Activated CD4-positive, alpha-beta T cell treated with anti-CD3 and anti-CD28 coated beads for 36 hours (primary cell): ENCODE measurements around the gene PALLD. TPM values are rescaled to one million over a fixed set of nuclear protein-coding genes. Genes with fewer than 3 reads are reported as not detected.
"Not testable (repeated sequence)": the region's sequence is repeated elsewhere in the genome, so short reads cannot be mapped to it uniquely, and the experiment has no call there.

Experiments
- ATAC-seq: fragments of 200-7000 bp; cut with Tn5 transposase; one replicate; pipeline ENCODE4 v1.10.0; 2021; ENCODE audit warnings: mild to moderate bottlenecking, moderate library complexity
- CTCF ChIA-PET: fragments of 350-600 bp; sonication (Branson Sonifier 250); formaldehyde crosslinking; loops from one replicate; lab custom pipeline; 2021; ENCODE audit warnings: antibody characterized with exemption; lab: Charles Lee
- POLR2A ChIA-PET: fragments of 350-600 bp; sonication (Branson Sonifier 250); formaldehyde crosslinking; loops from one replicate; lab custom pipeline; 2021; ENCODE audit warnings: antibody characterized with exemption, inconsistent platforms; lab: Charles Lee
- DNase-seq: peaks from one replicate; pipeline ENCODE4 v3.0.0-alpha.2; 2020
- H3K27ac Mint-ChIP-seq: one replicate; pipeline ENCODE4 v1.8.0; 2021; ENCODE audit warnings: mixed read lengths
- H3K27me3 Mint-ChIP-seq: one replicate; pipeline ENCODE4 v1.8.0; 2021; ENCODE audit warnings: mixed read lengths
- H3K36me3 Mint-ChIP-seq: one replicate; pipeline ENCODE4 v1.8.0; 2021; ENCODE audit warnings: low read depth, mixed read lengths
- H3K4me1 Mint-ChIP-seq: one replicate; pipeline ENCODE4 v1.8.0; 2021; ENCODE audit warnings: mixed read lengths
- H3K4me3 Mint-ChIP-seq: one replicate; pipeline ENCODE4 v1.8.0; 2021; ENCODE audit warnings: mild to moderate bottlenecking, moderate library complexity, mixed read lengths
- H3K9me3 Mint-ChIP-seq: one replicate; pipeline ENCODE4 v1.8.0; 2021; ENCODE audit warnings: low read depth, mixed read lengths
- intact Hi-C, 2 experiments: fragments of 100-400 bp; cut with DNase I in 1 of 2; cut with micrococcal nuclease in 1 of 2; formaldehyde crosslinking; loops; one replicate each; pipeline versions ENCODE4 v1.14.2 to v1.15.1; 2022 to 2024; cut with DNase I, micrococcal nuclease
- total RNA-seq, 2 experiments: library from RNA; stranded (reverse); gene quantifications; one replicate each; pipeline ENCODE4 v1.2.3, GENCODE V29; 2021

PALLD gene
- total RNA-seq, result 10 to 100 TPM in 1 of 2 experiments, 1 to 10 TPM in 1; 9.5 to 11.0 TPM

DNA sequence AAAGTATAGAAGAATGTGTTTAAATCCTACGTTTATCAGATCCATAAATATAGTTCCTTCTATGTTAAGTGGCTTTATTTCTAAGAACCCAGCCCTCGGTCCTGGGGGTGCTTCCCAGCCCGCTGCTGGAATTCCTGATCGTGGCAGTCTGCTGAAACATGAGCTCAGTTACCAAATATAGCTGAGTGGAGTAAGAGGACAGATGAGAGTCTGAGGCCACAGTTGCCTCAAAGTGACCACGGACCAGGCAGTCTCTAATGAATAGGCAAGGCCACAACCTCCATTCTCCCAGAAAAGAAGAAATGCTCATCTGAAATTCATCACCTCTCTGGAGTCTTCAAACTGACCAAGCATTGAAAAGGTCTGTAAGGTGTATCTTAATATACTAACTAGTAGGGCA, at the start of gene PALLD:
TSS of gene PALLD (plus strand) at position 219 of the 400 bp plus-strand sequence.
- no peak within 1 kb of the TSS for H3K27ac Mint-ChIP-seq
- H3K4me1 Mint-ChIP-seq, result no peaks in the 10 kb centered on the region
- H3K36me3 Mint-ChIP-seq, result no peaks in the 10 kb centered on the region
- ChIA-PET CTCF (no interaction called here), POLR2A (no interaction called here)
- no peak for DNase-seq
- intact Hi-C loops, result no loop called here
- no peak within 1 kb of the TSS for H3K4me3 Mint-ChIP-seq
- ATAC-seq, result no peak
- no peaks in the 10 kb centered on the region for H3K9me3 Mint-ChIP-seq
- peaks cover 4% of the 10 kb centered on the region for H3K27me3 Mint-ChIP-seq

- H3K27me3 Mint-ChIP-seq, H3K27ac Mint-ChIP-seq, DNase-seq, intact Hi-C loops, H3K9me3 Mint-ChIP-seq, H3K4me3 Mint-ChIP-seq, ATAC-seq, POLR2A ChIA-PET, CTCF ChIA-PET: not testable (repeated sequence)
- peaks cover 28% of the 10 kb centered on the region for H3K36me3 Mint-ChIP-seq
- H3K4me1 Mint-ChIP-seq, result peaks cover 32% of the 10 kb centered on the region
Observed at GRCh38 chr4:168449063-168449462, 47.8 kb upstream of the PALLD start.

GRCh38 chr4:168449719-168450452, 47.0 kb upstream of the PALLD start:
- H3K36me3 Mint-ChIP-seq, result peaks cover 28% of the 10 kb centered on the region
- H3K4me3 Mint-ChIP-seq, result no peak overlapping the region
- no peaks in the 10 kb centered on the region for H3K27me3 Mint-ChIP-seq
- POLR2A ChIA-PET, result no interaction called here
- H3K27ac Mint-ChIP-seq, result peak overlapping the region; percentile 37
- peak; percentile 44 for DNase-seq
- H3K4me1 Mint-ChIP-seq, result peaks cover 32% of the 10 kb centered on the region
- CTCF ChIA-PET, result no interaction called here
- intact Hi-C loops, result loop anchor here in 1 of 2 experiments (2.0 kb wide), 1 partner anchor 59 kb away; no protein-coding TSS in a partner anchor
- ATAC-seq, result peak; percentile 62
- H3K9me3 Mint-ChIP-seq, result no peaks in the 10 kb centered on the region

- intact Hi-C loops, result loop anchor here (1.0 to 2.0 kb wide), 3 partner anchors 30 to 59 kb away; no protein-coding TSS in a partner anchor
- Mint-ChIP-seq H3K36me3 (peaks cover 27% of the 10 kb centered on the region), H3K4me1 (peaks cover 32% of the 10 kb centered on the region), H3K27me3 (no peaks in the 10 kb centered on the region), H3K27ac (peak overlapping the region; percentile 79), H3K9me3 (no peaks in the 10 kb centered on the region), H3K4me3 (no peak overlapping the region)
- DNase-seq (no peak), ATAC-seq (peak; percentile 54)
- CTCF ChIA-PET, result interaction anchor here (1.2 to 1.3 kb wide), 2 partner anchors 9 to 14 kb away, joined by 3 to 4 read pairs; no protein-coding TSS in a partner anchor
- POLR2A ChIA-PET, result no interaction called here
Observed at GRCh38 chr4:168451331-168451730, 45.5 kb upstream of the PALLD start.

- H3K27ac Mint-ChIP-seq, result peak overlapping the region; percentile 79
- H3K27me3 Mint-ChIP-seq, result no peaks in the 10 kb centered on the region
- peaks cover 32% of the 10 kb centered on the region for H3K4me1 Mint-ChIP-seq
- ATAC-seq (peak; percentile 89), DNase-seq (no peak)
- intact Hi-C loops, result loop anchor here (1.0 to 2.0 kb wide), 3 partner anchors 29 to 58 kb away; no protein-coding TSS in a partner anchor
- H3K36me3 Mint-ChIP-seq, result peaks cover 25% of the 10 kb centered on the region
- no peak overlapping the region for H3K4me3 Mint-ChIP-seq
- CTCF ChIA-PET, result interaction anchor here (1.2 to 1.3 kb wide), 2 partner anchors 9 to 14 kb away, joined by 3 to 4 read pairs; no protein-coding TSS in a partner anchor
- POLR2A ChIA-PET, result interaction anchor here (0.8 kb wide), 1 partner anchor 49 kb away, joined by 7 read pairs; no protein-coding TSS in a partner anchor
- H3K9me3 Mint-ChIP-seq, result no peaks in the 10 kb centered on the region
Observed at GRCh38 chr4:168451744-168452390, 45.0 kb upstream of the PALLD start.

DNA sequence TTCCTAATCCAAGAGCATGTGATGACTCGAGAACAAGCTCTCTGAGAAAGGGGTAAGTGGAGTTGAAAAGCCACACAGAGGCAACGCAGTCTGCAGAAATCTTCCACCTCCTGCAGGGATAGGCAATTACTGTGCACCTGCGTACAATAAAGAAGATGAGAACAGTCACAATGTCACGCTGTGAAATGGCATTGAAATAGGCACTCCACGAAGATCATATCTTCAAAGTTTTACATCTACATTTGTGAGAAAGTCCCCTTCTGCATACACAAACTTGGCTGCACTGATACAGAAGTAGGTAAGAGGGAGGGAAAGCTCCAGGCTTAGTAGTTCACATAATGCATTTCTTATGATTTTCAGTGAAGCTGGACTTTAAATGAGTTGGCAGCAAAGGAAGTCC, 43.7 kb upstream of the PALLD start:
- H3K4me1 Mint-ChIP-seq, result peaks cover 32% of the 10 kb centered on the region
- ATAC-seq, result no peak
- POLR2A ChIA-PET, result no interaction called here
- intact Hi-C loops, result no loop called here
- CTCF ChIA-PET, result interaction anchor here (0.8 kb wide), 1 partner anchor 19 kb away, joined by 3 read pairs; no protein-coding TSS in a partner anchor
- peaks cover 23% of the 10 kb centered on the region for H3K36me3 Mint-ChIP-seq
- H3K9me3 Mint-ChIP-seq, result no peaks in the 10 kb centered on the region
- no peaks in the 10 kb centered on the region for H3K27me3 Mint-ChIP-seq
- no peak for DNase-seq
- H3K27ac Mint-ChIP-seq, result no peak overlapping the region
- H3K4me3 Mint-ChIP-seq, result no peak overlapping the region

GRCh38 chr4:168458256-168458655, 38.6 kb upstream of the PALLD start:
- intact Hi-C loops, H3K9me3 Mint-ChIP-seq, CTCF ChIA-PET, POLR2A ChIA-PET, H3K36me3 Mint-ChIP-seq, H3K27me3 Mint-ChIP-seq, ATAC-seq, H3K4me1 Mint-ChIP-seq, DNase-seq, H3K4me3 Mint-ChIP-seq, H3K27ac Mint-ChIP-seq: not testable (repeated sequence)

- Mint-ChIP-seq H3K4me3 (no peak overlapping the region), H3K4me1 (no peaks in the 10 kb centered on the region), H3K36me3 (peaks cover 7% of the 10 kb centered on the region), H3K27ac (no peak overlapping the region), H3K27me3 (no peaks in the 10 kb centered on the region), H3K9me3 (no peaks in the 10 kb centered on the region)
- ATAC-seq, result no peak
- intact Hi-C loops, result no loop called here
- DNase-seq, result no peak
- POLR2A ChIA-PET, result no interaction called here
- CTCF ChIA-PET, result no interaction called here
Observed at GRCh38 chr4:168461821-168462220, 35.0 kb upstream of the PALLD start.

DNA sequence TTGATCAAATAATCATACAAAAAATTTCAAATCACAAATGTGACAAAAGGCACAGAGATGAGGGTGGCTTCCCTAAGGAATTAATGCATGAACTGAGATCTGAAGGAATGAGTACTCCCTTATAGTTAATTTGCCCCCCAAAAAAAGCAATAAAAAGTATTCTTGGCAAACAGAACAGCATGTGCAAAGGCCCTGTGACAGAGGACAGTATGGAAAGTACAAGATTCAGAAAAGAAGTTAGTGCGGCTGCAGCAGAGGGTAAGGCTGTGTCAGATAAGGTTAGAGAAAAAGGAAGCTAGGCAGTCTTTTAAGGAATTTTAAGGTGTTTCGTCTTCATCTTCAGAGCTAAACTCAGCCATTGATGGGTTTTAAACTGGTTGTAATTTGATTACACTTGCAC, 23.9 kb upstream of the PALLD start:
- H3K4me1 Mint-ChIP-seq, result peaks cover 32% of the 10 kb centered on the region
- DNase-seq, result no peak
- no peaks in the 10 kb centered on the region for H3K27me3 Mint-ChIP-seq
- POLR2A ChIA-PET, result no interaction called here
- H3K4me3 Mint-ChIP-seq, result no peak overlapping the region
- H3K9me3 Mint-ChIP-seq, result peaks cover 2% of the 10 kb centered on the region
- peaks cover 26% of the 10 kb centered on the region for H3K36me3 Mint-ChIP-seq
- H3K27ac Mint-ChIP-seq, result no peak overlapping the region
- CTCF ChIA-PET, result interaction anchor here (1.6 kb wide), 1 partner anchor 63 kb away, joined by 4 read pairs; no protein-coding TSS in a partner anchor
- ATAC-seq, result no peak
- intact Hi-C loops, result no loop called here

DNA sequence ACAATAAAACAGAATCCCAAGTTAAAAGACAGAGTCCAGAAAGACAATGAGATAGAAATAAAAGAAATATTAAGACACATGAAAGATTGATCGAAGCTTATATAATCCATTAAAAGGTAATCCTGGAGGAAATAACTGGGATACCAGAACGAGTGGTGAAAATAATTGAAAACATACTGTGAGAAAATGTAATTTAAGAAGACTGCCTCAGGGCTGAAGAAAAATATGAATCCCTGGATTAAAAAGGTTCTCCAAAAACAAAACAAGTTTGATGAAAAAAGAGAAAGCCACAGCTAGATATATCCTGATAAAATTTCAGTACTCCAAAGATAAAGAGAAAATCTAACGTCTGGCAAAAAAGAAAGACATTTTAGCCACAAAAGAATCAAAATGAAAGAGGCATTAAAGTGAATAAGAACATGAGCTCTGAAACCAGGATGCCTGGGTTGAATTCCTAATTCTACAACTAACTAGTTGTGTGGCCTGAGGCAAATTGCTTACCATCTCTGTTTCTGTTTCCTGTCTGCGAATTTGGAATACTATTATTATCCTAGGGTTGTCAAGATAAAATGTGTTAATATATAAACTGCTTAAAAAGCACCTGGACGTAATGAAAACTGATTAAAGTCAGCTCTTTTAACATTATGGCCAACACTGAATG, 22.1 kb upstream of the PALLD start:
- Mint-ChIP-seq H3K36me3 (peaks cover 22% of the 10 kb centered on the region), H3K9me3 (no peaks in the 10 kb centered on the region), H3K4me3 (no peak overlapping the region), H3K27me3 (no peaks in the 10 kb centered on the region), H3K27ac (no peak overlapping the region), H3K4me1 (peaks cover 43% of the 10 kb centered on the region)
- intact Hi-C loops, result no loop called here
- CTCF ChIA-PET, result interaction anchor here (0.7 to 1.7 kb wide), 4 partner anchors 8 to 65 kb away, joined by 3 to 5 read pairs (median 4); no protein-coding TSS in a partner anchor
- POLR2A ChIA-PET, result no interaction called here
- ATAC-seq (no peak), DNase-seq (no peak)

- POLR2A ChIA-PET, result no interaction called here
- ATAC-seq (peak; percentile 47), DNase-seq (peak; percentile 72)
- intact Hi-C loops, result no loop called here
- peaks cover 45% of the 10 kb centered on the region for H3K4me1 Mint-ChIP-seq
- H3K36me3 Mint-ChIP-seq, result peaks cover 14% of the 10 kb centered on the region
- H3K9me3 Mint-ChIP-seq, result no peaks in the 10 kb centered on the region
- no peak overlapping the region for H3K27ac Mint-ChIP-seq
- H3K4me3 Mint-ChIP-seq, result no peak overlapping the region
- no peaks in the 10 kb centered on the region for H3K27me3 Mint-ChIP-seq
- CTCF ChIA-PET, result interaction anchor here (1.7 kb wide), 1 partner anchor 7 kb away, joined by 5 read pairs; no protein-coding TSS in a partner anchor
Observed at GRCh38 chr4:168475745-168476144, 21.1 kb upstream of the PALLD start.
